ENCODE measurements around the gene BDKRB2.

Gene BDKRB2

GRCh38 chr14:96204151-96205058, at the start of gene BDKRB2:
TSS of gene BDKRB2 (plus strand) at chr14:96204839. CDS start at chr14:96237108, 32,269 bp downstream.
- peak; percentile 85 for DNase-seq

- DNase-seq = no peak
Measured at GRCh38 chr14:96154900-96155299, 49.7 kb upstream of the BDKRB2 start.

- DNase-seq = no peak
Measured at GRCh38 chr14:96156804-96157760, 47.6 kb upstream of the BDKRB2 start.

DNA sequence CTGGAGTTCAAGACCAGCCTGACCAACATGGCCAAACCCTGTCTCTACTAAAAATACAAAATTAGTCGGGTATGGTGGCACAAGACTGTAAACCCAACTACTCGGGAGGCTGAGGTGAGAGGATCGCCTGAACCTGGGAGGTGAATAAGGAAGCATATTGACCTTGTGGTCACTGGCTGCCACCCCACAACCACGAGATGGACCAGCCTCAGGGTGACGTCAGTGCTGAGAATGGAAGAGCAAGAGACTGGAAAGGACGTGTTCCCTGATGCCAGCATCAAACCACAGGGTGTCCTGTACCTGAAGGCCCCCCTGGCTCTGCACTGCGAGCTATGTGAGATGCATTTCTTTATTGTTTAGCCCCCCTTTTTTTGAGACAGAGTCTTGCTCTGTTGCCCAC, 45.9 kb upstream of the BDKRB2 start:
- DNase-seq = no peak

DNA sequence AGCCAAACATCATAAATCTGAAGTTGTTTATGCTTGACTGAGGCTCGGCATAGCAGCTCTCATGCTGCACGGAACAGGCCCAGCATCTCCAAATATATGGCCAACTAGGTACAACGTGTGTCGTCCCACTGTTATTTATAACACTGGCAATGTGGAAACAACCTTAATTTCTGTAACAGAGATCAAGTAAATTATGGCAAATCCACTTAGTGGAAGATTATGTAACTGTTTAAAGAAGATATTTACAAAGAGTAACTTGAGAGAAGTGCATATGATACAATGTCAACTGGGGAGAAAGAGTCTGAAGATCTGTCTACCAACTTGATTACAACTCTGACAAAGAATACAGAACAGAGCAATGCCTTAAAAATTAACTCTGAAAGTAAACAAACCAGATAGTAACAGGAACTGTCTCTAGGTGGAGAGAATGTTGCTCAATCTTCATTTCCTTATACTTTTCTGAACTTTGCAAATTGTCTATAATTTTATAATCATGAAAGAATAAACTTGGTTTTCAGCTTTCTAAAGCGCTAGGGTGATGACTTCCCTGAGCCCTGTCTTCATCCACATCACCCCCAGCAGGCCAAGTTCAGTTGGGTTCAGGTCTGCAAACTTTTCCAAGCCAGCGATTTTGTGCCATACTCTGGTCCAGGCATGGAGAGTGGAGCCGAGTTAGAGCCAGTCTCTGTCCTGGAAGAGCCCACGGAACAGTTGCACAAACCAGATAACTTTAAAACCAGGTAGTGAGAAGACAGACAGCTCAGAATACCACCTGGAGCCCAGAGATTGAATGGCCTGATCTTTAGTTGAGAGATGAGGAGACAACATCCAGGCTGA, 44.3 kb upstream of the BDKRB2 start:
- no peak for DNase-seq

GRCh38 chr14:96160913-96161310, 43.7 kb upstream of the BDKRB2 start:
- DNase-seq = no peak

DNA sequence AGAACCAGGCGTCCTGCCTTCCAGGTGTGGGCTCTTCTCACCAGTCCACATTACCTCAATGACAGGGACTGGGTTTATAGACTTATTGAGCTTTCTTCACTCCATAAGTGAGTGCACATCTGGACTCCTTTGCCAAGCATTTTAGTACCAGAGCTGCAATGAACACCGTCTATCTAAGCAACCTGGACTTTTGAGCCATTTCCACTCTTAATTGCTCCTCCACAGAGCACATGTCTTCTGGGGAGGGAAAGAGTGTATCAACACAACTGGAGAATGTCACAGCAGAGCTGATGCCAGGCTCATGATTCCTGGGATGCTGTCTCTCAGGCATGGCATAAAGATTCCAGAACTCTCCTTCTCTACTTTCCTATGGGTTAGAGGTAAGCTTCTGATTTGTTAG, 43.0 kb upstream of the BDKRB2 start:
- DNase-seq = no peak

DNA sequence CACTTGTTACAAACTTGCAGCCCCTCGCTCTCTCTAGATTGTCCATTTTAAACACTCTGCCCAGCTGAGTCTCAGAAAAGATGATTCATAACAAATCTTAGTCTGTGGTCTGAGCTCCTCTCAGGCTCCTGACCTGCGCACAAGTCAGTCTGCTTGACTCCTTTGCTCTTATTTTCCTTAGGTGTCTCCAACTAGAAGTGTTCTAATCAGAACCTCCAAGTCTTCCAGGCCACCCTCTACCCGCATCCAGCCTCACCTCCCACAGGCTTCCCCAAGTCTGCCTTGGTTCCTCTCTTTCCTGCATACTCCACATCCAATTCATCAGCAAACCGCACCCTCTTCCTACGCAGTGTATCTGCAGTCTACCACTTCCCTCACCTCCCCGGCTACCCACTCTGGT, 42.4 kb upstream of the BDKRB2 start:
- DNase-seq = no peak

- DNase-seq = no peak
Measured at GRCh38 chr14:96162741-96163140, 41.9 kb upstream of the BDKRB2 start.

DNA sequence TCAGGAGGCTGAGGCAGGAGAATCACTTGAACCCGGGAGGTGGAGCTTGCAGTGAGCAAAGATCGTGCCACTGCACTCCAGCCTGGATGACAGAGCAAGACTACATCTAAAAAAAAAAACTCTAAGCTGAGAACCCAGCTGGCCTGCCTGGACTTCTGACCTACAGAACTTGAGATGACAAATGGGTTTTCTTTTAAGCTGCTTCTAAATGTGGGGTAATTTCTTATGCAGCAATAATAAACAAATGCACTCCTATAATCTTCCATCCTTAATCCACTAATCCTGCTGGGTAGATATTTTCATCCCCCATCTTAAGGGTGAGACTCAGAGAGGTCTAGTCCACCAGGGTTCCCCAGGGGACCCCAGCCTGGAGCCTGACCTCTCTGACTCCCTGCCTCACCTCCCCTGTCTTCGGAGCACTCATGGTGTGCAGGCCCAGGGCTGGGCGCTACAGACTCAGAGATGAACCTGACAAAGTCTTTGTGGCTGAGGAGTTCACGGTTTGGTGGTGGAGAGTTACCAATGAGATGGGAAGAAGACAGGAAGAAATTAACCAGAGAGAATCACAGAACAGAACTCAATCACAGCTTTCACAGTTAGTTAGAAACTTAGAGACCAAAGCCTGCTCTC, 39.7 kb upstream of the BDKRB2 start:
- DNase-seq = no peak

DNA sequence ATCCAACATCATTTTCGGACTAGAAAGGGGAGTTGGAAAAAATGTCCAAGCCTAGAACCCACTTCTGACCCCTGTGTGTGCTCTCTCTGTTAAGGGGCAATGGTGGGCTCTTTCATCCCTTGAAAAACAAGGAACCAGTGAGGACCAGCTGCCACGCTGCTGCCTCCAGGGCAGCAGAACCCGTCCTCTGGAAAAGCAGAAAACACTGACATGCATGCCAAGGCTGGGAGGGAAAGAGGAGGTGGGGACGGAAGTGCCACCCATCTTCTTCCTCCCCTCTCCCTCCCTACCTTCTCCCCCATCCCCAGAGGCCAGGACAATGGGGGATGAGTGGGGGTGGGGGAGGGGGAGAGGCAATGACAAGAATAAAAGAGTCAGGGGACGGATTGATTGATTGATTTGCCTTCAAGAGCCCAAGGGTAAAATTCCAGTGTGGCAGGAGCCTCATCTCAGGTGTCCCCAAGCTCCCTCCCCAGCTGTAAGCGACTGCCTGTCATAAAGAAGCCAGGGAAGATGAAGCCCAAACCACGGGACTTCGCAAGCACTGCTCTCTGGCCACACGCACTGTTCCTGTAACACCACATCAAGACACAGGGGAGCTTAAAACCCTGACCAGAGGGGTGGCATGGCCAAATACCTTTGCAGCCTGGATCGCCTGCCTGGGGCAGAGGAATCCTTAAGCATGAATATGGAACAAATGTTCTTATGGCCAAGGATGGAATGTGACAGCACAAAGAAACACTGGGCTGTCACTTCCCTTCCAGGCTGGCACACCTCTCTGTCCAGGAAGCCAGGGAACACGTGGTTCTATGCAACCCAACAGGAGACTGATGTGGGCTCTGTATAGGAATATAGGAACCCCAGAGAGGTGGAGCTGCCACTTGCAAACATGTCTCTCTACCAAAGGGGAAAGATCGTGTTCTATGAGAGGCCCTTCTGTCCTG, 38.9 kb upstream of the BDKRB2 start:
- no peak for DNase-seq

- DNase-seq = no peak
Measured at GRCh38 chr14:96166461-96167223, 38.0 kb upstream of the BDKRB2 start.

- no peak for DNase-seq
Measured at GRCh38 chr14:96167224-96168148, 37.2 kb upstream of the BDKRB2 start.

GRCh38 chr14:96168581-96168980, 36.1 kb upstream of the BDKRB2 start:
- no peak for DNase-seq

- DNase-seq = no peak
Measured at GRCh38 chr14:96170961-96171592, 33.6 kb upstream of the BDKRB2 start.

DNA sequence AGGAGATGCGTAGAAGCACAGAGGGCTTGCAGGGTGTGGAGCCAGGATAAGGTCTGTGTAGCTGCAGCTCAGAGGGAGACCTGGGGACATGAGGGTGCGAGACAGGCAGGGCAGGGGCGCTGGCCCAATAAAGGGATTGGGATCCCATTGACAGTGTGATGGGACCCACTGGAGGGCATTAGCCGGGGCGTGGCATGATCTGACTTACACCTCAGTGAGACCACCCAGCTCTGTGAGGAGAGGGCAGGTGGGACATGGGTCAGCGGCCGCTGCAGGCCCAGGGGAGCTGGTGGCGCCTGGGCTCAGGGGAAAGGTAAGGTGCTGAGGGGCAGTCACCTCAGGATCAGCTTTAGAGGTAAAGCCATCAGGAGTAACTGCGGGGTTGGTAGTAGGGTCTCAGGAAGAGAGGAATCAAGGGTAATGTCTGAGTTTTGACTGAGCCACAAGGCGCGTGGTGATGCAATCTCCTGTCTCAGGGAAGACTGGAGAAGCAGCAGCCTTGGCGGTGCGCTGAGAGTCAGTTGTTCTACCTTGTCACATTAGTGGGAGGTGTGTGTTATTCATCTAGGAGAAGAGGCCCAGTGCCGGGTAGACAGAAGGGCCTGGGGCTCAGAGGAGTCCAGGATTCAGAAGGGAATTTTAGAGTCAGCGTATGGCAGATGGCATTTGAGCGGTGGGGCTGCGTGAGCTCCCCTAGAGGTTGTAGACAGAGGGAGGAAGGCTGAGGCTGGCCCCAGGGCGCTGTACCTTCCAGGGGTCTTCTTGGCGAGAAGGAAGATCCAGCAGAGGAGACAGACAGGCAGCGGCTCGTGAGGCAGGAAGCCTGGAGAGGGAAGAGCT, 30.8 kb upstream of the BDKRB2 start:
- no peak for DNase-seq

DNA sequence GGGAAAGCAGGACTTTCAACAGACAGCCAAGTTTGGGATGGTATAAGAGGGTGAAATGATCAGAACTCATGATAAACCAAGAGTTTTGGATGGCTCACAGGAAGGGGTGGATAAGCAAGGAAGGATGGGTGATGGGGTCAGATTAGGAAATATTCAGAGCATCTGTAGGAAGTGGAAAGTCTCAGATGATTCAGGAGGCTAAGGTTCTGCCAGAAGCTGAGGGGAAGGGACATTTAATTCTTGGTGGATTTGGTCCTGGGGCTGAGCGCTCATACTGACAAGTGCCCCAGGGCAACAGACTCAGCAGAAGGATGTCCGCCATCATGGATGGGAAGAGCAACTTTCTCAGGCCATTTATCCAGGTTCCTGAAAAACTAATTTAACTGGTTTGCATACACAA, 28.4 kb upstream of the BDKRB2 start:
- no peak for DNase-seq

DNA sequence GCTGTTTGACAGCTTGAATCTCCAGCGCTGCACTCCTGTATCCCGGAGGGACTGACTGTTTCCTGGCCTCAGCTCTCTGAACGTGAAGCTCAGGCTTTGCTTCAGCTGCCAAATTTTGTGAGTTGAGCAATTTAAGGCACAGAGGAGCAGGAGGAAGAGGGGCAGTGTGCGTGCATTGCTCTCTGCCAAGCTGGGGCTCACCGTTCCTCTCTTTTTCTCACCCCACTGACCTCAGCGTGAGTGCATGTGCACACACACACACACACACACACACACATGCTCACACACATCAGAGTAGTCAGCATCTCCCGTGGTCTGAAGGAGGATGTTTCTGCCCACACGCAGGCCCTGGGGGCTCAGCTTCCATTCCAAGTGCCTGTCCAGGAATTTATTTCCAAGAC, 27.8 kb upstream of the BDKRB2 start:
- DNase-seq = no peak

Data from retina (tissue), 1 donor.